ENCODE results near the gene MBD3L2B.

The MBD3L2B gene

GRCh38 chr19:6987850-6988249 is 33.4 kb downstream of the MBD3L2B start:
- Histone ChIP-seq H3K4me3 (ENCODE audit: low read length) (no peak overlapping the region), H3K36me3 (ENCODE audit: insufficient read depth, low read length) (no peaks in the 10 kb centered on the region), H3K27me3 (ENCODE audit: control insufficient read depth, insufficient read depth, low read length) (no peaks in the 10 kb centered on the region), H3K9ac (ENCODE audit: low read depth, low read length) (no peak overlapping the region), H3K4me2 (ENCODE audit: low read length) (no peak overlapping the region), H3K4me1 (ENCODE audit: control insufficient read depth, insufficient read depth, low read length) (no peaks in the 10 kb centered on the region), H3K9me3 (replicated peaks; ENCODE audit: low read length) (no peaks in the 10 kb centered on the region)

DNA sequence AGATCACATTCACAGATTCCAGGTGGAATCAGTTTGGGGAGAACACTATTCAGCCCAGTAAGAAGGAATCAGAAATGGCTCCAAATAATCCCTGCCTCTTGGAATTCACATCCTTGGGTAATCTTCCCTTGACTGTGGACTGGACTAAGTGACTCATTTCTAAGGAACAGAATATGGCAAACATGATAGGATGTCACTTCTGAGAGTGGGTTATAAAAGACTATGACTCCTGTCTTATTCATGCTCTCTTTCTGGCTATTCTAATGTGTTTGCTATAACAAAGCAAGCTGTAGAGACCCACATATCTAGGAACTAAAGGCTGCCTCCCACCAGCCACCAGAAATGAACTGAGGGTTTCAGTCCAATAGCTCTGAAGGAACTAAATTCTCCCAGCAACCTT is 37.8 kb downstream of the MBD3L2B start:
- Histone ChIP-seq H3K4me1 (ENCODE audit: control insufficient read depth, insufficient read depth, low read length) (no peaks in the 10 kb centered on the region), H3K9ac (ENCODE audit: low read depth, low read length) (no peak overlapping the region), H3K4me2 (ENCODE audit: low read length) (no peak overlapping the region), H3K4me3 (ENCODE audit: low read length) (no peak overlapping the region), H3K27me3 (ENCODE audit: control insufficient read depth, insufficient read depth, low read length) (no peaks in the 10 kb centered on the region), H3K9me3 (replicated peaks; ENCODE audit: low read length) (no peaks in the 10 kb centered on the region), H3K36me3 (ENCODE audit: insufficient read depth, low read length) (no peaks in the 10 kb centered on the region)

- no peak overlapping the region for H3K4me2 ChIP-seq (ENCODE audit: low read length)
Measured at GRCh38 chr19:6979399-6979798, 41.8 kb downstream of the MBD3L2B start.

DNA sequence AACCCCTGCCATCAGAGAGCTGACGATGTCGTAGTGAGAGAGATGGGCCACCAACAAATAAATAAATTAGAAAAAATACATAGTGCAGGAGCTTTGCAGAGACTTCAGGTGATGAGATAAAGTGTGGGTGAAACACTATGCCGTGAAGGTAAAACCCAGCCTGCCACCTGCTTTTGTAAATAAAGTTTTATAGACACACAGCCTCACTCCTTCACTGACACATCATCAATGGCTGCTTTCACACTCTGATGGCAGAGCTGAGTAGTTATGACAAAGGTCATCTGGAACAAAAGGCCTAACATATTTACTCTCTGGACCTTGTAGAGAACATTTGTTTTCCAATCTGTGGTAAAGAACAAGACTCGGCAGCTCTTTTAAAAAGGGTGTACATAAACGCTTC is 45.0 kb downstream of the MBD3L2B start:
- Histone ChIP-seq H3K9me3 (replicated peaks; ENCODE audit: low read length) (peaks cover 8% of the 10 kb centered on the region), H3K9ac (ENCODE audit: low read depth, low read length) (no peak overlapping the region)

More at GRCh38 chr19:6979399-6979798, 41.8 kb downstream of the MBD3L2B start:
- no peak overlapping the region for H3K9ac ChIP-seq (ENCODE audit: low read depth, low read length)
- no peaks in the 10 kb centered on the region for H3K27me3 ChIP-seq (ENCODE audit: control insufficient read depth, insufficient read depth, low read length)
- no peaks in the 10 kb centered on the region for H3K36me3 ChIP-seq (ENCODE audit: insufficient read depth, low read length)
- no peak overlapping the region for H3K4me3 ChIP-seq (ENCODE audit: low read length)
- H3K9me3 ChIP-seq (replicated peaks; ENCODE audit: low read length), result peaks cover 8% of the 10 kb centered on the region
- no peaks in the 10 kb centered on the region for H3K4me1 ChIP-seq (ENCODE audit: control insufficient read depth, insufficient read depth, low read length)

GRCh38 chr19:6971366-6971765 is 49.9 kb downstream of the MBD3L2B start:
- Histone ChIP-seq H3K27me3 (ENCODE audit: control insufficient read depth, insufficient read depth, low read length) (no peaks in the 10 kb centered on the region), H3K4me3 (ENCODE audit: low read length) (no peak overlapping the region), H3K36me3 (ENCODE audit: insufficient read depth, low read length) (no peaks in the 10 kb centered on the region), H3K9ac (ENCODE audit: low read depth, low read length) (no peak overlapping the region), H3K9me3 (replicated peaks; ENCODE audit: low read length) (peaks cover 2% of the 10 kb centered on the region), H3K4me2 (ENCODE audit: low read length) (no peak overlapping the region), H3K4me1 (ENCODE audit: control insufficient read depth, insufficient read depth, low read length) (no peaks in the 10 kb centered on the region)

More for the DNA sequence above, 45.0 kb downstream of the MBD3L2B start:
- no peak overlapping the region for H3K4me2 ChIP-seq (ENCODE audit: low read length)
- no peaks in the 10 kb centered on the region for H3K4me1 ChIP-seq (ENCODE audit: control insufficient read depth, insufficient read depth, low read length)
- H3K4me3 ChIP-seq (ENCODE audit: low read length), result no peak overlapping the region
- no peaks in the 10 kb centered on the region for H3K27me3 ChIP-seq (ENCODE audit: control insufficient read depth, insufficient read depth, low read length)
- H3K36me3 ChIP-seq (ENCODE audit: insufficient read depth, low read length), result no peaks in the 10 kb centered on the region

GRCh38 chr19:6970443-6970842 is 50.8 kb downstream of the MBD3L2B start:
- H3K36me3 ChIP-seq (ENCODE audit: insufficient read depth, low read length), result no peaks in the 10 kb centered on the region
- no peak overlapping the region for H3K4me3 ChIP-seq (ENCODE audit: low read length)
- peaks cover 2% of the 10 kb centered on the region for H3K9me3 ChIP-seq (replicated peaks; ENCODE audit: low read length)
- no peaks in the 10 kb centered on the region for H3K27me3 ChIP-seq (ENCODE audit: control insufficient read depth, insufficient read depth, low read length)
- H3K4me2 ChIP-seq (ENCODE audit: low read length), result no peak overlapping the region
- H3K9ac ChIP-seq (ENCODE audit: low read depth, low read length), result no peak overlapping the region
- no peaks in the 10 kb centered on the region for H3K4me1 ChIP-seq (ENCODE audit: control insufficient read depth, insufficient read depth, low read length)

- no peaks in the 10 kb centered on the region for H3K4me1 ChIP-seq (ENCODE audit: control insufficient read depth, insufficient read depth, low read length)
- no peak overlapping the region for H3K4me3 ChIP-seq (ENCODE audit: low read length)
- no peaks in the 10 kb centered on the region for H3K36me3 ChIP-seq (ENCODE audit: insufficient read depth, low read length)
- no peak overlapping the region for H3K4me2 ChIP-seq (ENCODE audit: low read length)
- H3K9ac ChIP-seq (ENCODE audit: low read depth, low read length), result no peak overlapping the region
- H3K27me3 ChIP-seq (ENCODE audit: control insufficient read depth, insufficient read depth, low read length), result no peaks in the 10 kb centered on the region
- H3K9me3 ChIP-seq (replicated peaks; ENCODE audit: low read length), result peaks cover 2% of the 10 kb centered on the region
Measured at GRCh38 chr19:6970021-6970420, 51.2 kb downstream of the MBD3L2B start.

- H3K27me3 ChIP-seq (ENCODE audit: control insufficient read depth, insufficient read depth, low read length), result no peaks in the 10 kb centered on the region
- H3K9me3 ChIP-seq (replicated peaks; ENCODE audit: low read length), result peaks cover 2% of the 10 kb centered on the region
- no peak overlapping the region for H3K4me2 ChIP-seq (ENCODE audit: low read length)
- no peak overlapping the region for H3K4me3 ChIP-seq (ENCODE audit: low read length)
- H3K36me3 ChIP-seq (ENCODE audit: insufficient read depth, low read length), result no peaks in the 10 kb centered on the region
- H3K9ac ChIP-seq (ENCODE audit: low read depth, low read length), result no peak overlapping the region
- no peaks in the 10 kb centered on the region for H3K4me1 ChIP-seq (ENCODE audit: control insufficient read depth, insufficient read depth, low read length)
Measured at GRCh38 chr19:6969490-6969889, 51.7 kb downstream of the MBD3L2B start.

Data from skeletal muscle satellite cell (primary cell).